ENCODE measurements around the gene TMED6. TPM values are rescaled to one million over a fixed set of nuclear protein-coding genes. Genes with fewer than 3 reads are reported as not detected.

TMED6 gene
- total and polyA plus RNA-seq, 2 experiments from 2014 or later, result 0.29 TPM; not detected in 1

- ATAC-seq, result no peak
Measured at GRCh38 chr16:69302301-69302700, 49.3 kb downstream of the TMED6 start.

More at GRCh38 chr16:69302301-69302700, 49.3 kb downstream of the TMED6 start:
- H3K4me3 Mint-ChIP-seq, result no peak overlapping the region
- Histone ChIP-seq H3F3A (replicated peaks; ENCODE audit: low read depth) (peaks cover 4% of the 10 kb centered on the region; the same call in 1 of the 2 replicates), H3K4me1 (ENCODE audit: insufficient read depth) (peaks cover 4% of the 10 kb centered on the region; the same call in 1 of the 2 replicates), H3K36me3 (ENCODE audit: insufficient read depth) (0 out of 2 replicates have a peak, but pooled peaks cover 3% of the 10 kb centered on the region), H3K9me2 (ENCODE audit: insufficient read depth) (no peaks in the 10 kb centered on the region), H3K27me3 (ENCODE audit: insufficient read depth) (no peaks in the 10 kb centered on the region), H2AFZ (no peak overlapping the region), H3K4me2 (no peak overlapping the region), H3K27ac (ENCODE audit: low read depth) (no peak overlapping the region), H4K20me1 (replicated peaks; ENCODE audit: insufficient read depth) (no peaks in the 10 kb centered on the region), H3K4me3 (no peak overlapping the region), H3K79me2 (replicated peaks; ENCODE audit: insufficient read depth) (no peaks in the 10 kb centered on the region)
- no peak for DNase-seq (ENCODE audit: low spot score)
- no peaks in the 10 kb centered on the region for H3K4me1 Mint-ChIP-seq
- no peaks in the 10 kb centered on the region for H3K9me3 Mint-ChIP-seq
- peaks cover 13% of the 10 kb centered on the region; the same call in 2 of the 3 replicates for H3K36me3 Mint-ChIP-seq (ENCODE audit: low read depth)
- TF ChIP-seq ZNF331 (CRISPR knock-in tag; IDR thresholded peaks at IDR 0.05; ENCODE audit: low read depth) (no peak), EZH2 (IDR thresholded peaks at IDR 0.05; ENCODE audit: low read depth, unreplicated experiment) (no peak), ZNF462 (CRISPR knock-in tag; IDR thresholded peaks at IDR 0.05) (no peak), REST (IDR thresholded peaks at IDR 0.05; ENCODE audit: unreplicated experiment) (no peak), ETS1 (IDR thresholded peaks at IDR 0.05) (no peak), STAT1 (IDR thresholded peaks at IDR 0.05; ENCODE audit: unreplicated experiment) (no peak), EZH2phosphoT487 (IDR thresholded peaks at IDR 0.05; ENCODE audit: unreplicated experiment) (no peak), POLR2AphosphoS5 (IDR thresholded peaks at IDR 0.05; ENCODE audit: low read depth) (no peak), NANOG (IDR thresholded peaks at IDR 0.05; ENCODE audit: borderline replicate concordance) (no peak), JUNB (IDR thresholded peaks at IDR 0.05; ENCODE audit: unreplicated experiment) (no peak), CTCF (conservative IDR thresholded peaks at IDR 0.05; ENCODE audit: low read depth in 2 of 2) (no peak)
- H3K27me3 Mint-ChIP-seq (ENCODE audit: insufficient read depth, low read depth, poor library complexity), result peaks cover 1% of the 10 kb centered on the region
- no peak overlapping the region for H3K27ac Mint-ChIP-seq

Data from GM23338 (cell line).